KOPT-K1 (cell line): ENCODE measurements around the gene DTD2.
A peak's percentile ranks its signal among the peaks of the same experiment; 100 is the strongest.

Experiments used
- H3K27ac ChIP-seq: fragments of 200-600 bp; sonication (generic); 2 replicates; pipeline ENCODE4 v1.5.1; 2016; ENCODE audit warnings: antibody characterized with exemption, mild to moderate bottlenecking, low read depth, low read length; ENCODE audit not compliant: poor library complexity, severe bottlenecking
- H3K36me3 ChIP-seq: fragments of 200-600 bp; sonication (generic); 2 replicates; pipeline ENCODE4 v1.5.1; 2017; ENCODE audit warnings: antibody characterized with exemption, mild to moderate bottlenecking, low read length, moderate library complexity; ENCODE audit not compliant: insufficient read depth
- H3K9me3 ChIP-seq: fragments of 200-600 bp; sonication (generic); 2 replicates; pipeline ENCODE4 v1.5.1; 2017; ENCODE audit warnings: antibody characterized with exemption, low read length, mild to moderate bottlenecking; ENCODE audit not compliant: insufficient read depth, poor library complexity, severe bottlenecking

DTD2 gene

DNA sequence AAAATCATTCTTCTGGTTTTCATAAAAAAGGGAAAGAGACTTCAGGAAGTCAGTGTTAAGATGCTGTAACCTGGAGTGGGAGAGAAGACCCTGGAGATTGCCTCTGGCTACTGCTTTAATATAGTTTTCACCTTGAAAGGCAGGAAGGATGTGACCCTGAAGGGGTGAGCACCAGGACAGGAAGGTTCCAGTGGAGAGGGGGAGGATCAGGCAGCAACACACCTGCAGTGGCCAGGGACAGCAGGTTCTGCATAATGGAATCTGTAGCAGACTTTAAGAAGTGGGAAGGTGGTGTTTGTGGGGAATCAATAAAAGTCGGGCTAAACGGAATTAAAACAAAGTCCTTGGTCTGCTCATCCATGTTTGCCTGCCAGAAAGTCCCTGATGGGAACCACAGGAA lies 30.6 kb downstream of the DTD2 start:
- no peak overlapping the region for H3K27ac ChIP-seq
- H3K9me3 ChIP-seq = no peaks in the 10 kb centered on the region
- peaks cover 7% of the 10 kb centered on the region; the same call in 1 of the 2 replicates for H3K36me3 ChIP-seq

- Histone ChIP-seq H3K36me3 (no peaks in the 10 kb centered on the region), H3K27ac (no peak overlapping the region), H3K9me3 (no peaks in the 10 kb centered on the region)
These were observed 31.4 kb downstream of the DTD2 start for GRCh38 chr14:31425905-31426304.

GRCh38 chr14:31421200-31421599 lies 36.1 kb downstream of the DTD2 start:
- H3K36me3 ChIP-seq = no peaks in the 10 kb centered on the region
- H3K27ac ChIP-seq = peak overlapping the region; percentile 39
- no peaks in the 10 kb centered on the region for H3K9me3 ChIP-seq

DNA sequence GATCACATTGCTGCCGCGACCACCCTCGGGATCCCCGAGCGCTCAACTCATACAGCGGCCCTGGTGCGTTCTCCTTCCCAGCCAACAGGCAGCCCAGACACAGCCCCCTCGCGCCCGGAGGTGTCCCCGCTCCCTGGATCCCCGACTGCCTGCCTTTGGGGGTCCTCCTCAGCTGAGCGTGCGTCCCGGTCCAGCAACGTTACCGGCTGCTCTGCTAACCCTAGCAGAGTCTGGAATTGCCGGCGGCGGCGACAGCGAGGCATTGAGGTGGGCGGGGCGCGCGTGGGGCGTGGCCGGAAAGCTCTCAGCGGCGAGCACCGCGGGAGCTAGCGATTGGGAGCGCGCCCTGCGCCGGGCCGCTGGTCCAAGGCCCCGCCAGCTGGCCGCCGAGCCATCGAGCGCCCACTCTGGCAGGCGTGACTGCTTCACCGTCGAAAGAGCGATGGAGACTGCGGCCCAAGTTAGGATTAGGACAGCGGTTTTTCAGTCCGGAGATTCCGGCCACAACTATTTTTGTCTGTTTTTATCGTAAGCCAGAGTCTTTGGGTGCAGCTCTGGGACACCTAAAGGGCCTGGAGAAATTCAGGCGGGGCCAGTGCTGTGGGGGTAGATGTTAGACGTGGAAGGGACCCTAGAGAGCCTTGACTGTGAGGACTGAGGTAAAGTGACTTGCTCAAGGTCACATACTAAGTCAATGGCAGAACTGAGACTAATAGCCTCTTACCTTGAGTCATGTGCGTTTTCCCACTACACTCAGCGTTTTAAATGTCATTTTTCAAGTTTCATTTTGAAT lies 36.8 kb downstream of the DTD2 start, which contains the start of gene HEATR5A:
Gene HEATR5A, minus strand, starts transcription at position 232 of the 793 bp plus-strand sequence. CDS start 17,575 bp downstream, outside the sequence.
- Histone ChIP-seq H3K27ac (peak within 1 kb of the TSS; percentile 39), H3K9me3 (no peaks in the 10 kb centered on the region), H3K36me3 (no peaks in the 10 kb centered on the region)

DNA sequence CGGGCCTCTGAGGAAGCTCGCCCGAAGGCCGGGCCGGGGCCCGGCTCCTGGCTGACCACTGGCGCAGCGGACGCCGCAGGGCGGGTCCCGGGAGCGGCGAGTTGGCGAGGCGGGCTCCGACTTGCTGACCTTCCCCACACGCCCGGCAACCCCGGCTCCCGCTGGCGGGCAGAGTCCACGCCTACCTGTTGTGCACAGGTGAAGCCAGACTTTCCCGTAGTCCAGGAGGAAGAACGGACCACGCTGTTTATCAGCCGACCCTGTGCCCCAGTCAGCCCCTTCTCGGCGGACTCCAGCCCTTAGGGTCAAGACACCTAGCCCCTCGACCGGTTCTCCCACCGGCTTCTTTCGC lies 37.4 kb downstream of the DTD2 start:
- no peaks in the 10 kb centered on the region for H3K36me3 ChIP-seq
- H3K27ac ChIP-seq = peak overlapping the region; percentile 39
- H3K9me3 ChIP-seq = no peaks in the 10 kb centered on the region

- no peaks in the 10 kb centered on the region for H3K9me3 ChIP-seq
- peak overlapping the region; percentile 39 for H3K27ac ChIP-seq
- no peaks in the 10 kb centered on the region for H3K36me3 ChIP-seq
These were observed 37.9 kb downstream of the DTD2 start for GRCh38 chr14:31419179-31419966.

GRCh38 chr14:31418440-31418839 lies 38.9 kb downstream of the DTD2 start:
- Histone ChIP-seq H3K9me3 (no peaks in the 10 kb centered on the region), H3K27ac (no peak overlapping the region), H3K36me3 (no peaks in the 10 kb centered on the region)

- Histone ChIP-seq H3K27ac (no peak overlapping the region), H3K36me3 (no peaks in the 10 kb centered on the region), H3K9me3 (no peaks in the 10 kb centered on the region)
These were observed 43.0 kb downstream of the DTD2 start for GRCh38 chr14:31414190-31414833.

- no peak overlapping the region for H3K27ac ChIP-seq
- H3K36me3 ChIP-seq = no peaks in the 10 kb centered on the region
- H3K9me3 ChIP-seq = no peaks in the 10 kb centered on the region
These were observed 46.0 kb downstream of the DTD2 start for GRCh38 chr14:31411218-31411727.

DNA sequence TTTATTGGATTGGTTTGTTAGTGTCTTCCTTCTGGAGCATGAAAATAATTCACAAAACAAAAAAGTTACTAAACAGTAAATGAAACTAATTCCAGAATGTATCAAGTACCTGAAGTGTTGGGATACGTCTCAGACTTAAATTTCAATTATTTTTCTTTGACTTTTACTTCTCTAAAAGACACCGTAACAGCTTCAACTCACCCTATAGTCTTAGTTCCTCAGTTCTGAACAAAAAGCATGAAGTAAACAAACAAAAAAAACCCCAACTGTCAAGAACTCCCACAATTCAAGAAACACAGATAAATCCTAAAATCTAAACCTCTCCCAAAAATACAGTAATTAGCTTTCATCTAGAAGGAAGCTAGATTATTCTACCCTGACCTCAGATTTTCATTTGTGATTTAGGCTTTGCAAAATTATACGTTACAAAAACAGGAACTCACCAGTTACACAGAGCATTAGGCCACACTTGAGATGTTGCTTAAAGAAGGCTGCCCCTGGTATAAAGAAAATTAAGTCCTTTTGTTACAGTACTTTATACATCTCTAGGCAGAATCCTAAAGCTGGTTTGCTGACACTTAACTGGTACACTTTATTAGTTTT lies 47.2 kb downstream of the DTD2 start:
- Histone ChIP-seq H3K36me3 (no peaks in the 10 kb centered on the region), H3K27ac (no peak overlapping the region), H3K9me3 (no peaks in the 10 kb centered on the region)

- Histone ChIP-seq H3K27ac (no peak overlapping the region), H3K9me3 (no peaks in the 10 kb centered on the region), H3K36me3 (no peaks in the 10 kb centered on the region)
These were observed 48.9 kb downstream of the DTD2 start for GRCh38 chr14:31408421-31408820.

DNA sequence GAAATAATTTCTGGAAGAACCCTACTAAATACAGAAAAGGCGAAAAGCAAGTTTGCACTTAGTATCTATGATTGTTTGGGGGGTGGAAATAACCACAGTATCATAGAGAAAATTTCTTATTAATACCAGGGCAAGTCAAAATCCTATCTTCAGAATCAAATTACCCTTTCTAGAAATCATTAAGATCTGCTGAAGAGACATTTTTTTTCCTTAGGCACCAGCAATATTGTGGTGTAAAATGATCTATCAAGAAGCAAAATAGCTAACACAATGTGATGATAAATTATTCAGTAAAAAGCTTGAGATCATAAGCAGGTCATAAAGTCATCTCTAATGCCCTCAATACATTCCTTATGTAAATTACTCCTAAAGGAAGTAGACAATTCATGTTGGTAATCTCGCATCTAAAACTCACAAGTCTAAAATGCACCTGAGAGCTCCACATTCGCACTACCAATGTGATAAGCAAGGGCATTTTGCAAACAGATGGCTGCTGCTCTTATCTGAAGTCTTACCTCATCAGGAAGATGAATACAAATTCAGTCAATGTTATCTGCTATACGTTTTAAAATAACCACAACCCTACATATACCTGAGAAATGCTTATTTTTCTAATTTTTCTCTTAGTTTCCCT lies 51.6 kb downstream of the DTD2 start:
- no peaks in the 10 kb centered on the region for H3K9me3 ChIP-seq
- no peak overlapping the region for H3K27ac ChIP-seq
- no peaks in the 10 kb centered on the region for H3K36me3 ChIP-seq

- Histone ChIP-seq H3K27ac (no peak overlapping the region), H3K36me3 (no peaks in the 10 kb centered on the region), H3K9me3 (no peaks in the 10 kb centered on the region)
These were observed 52.2 kb downstream of the DTD2 start for GRCh38 chr14:31405106-31405505.

DNA sequence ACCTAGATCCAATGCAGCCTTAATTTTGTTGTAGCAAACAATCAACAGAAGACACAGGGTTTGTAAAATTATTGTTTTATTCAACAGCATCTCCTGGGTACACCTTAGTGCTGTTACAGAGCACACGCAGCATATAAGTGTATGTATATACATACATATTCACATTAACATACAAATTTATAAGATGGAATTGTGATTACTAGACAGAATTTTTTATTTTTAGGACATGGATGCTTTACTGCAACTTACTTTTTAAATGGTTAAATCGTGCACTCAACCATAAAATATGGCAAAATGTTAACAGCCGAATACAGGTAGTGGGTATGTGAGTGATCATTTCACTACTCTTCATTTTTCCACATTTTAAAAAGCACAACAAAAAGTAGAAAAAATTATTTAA lies 53.6 kb downstream of the DTD2 start:
- Histone ChIP-seq H3K27ac (no peak overlapping the region), H3K9me3 (no peaks in the 10 kb centered on the region), H3K36me3 (no peaks in the 10 kb centered on the region)
